ENCODE measurements around the gene SLC8A1.

Gene SLC8A1

DNA sequence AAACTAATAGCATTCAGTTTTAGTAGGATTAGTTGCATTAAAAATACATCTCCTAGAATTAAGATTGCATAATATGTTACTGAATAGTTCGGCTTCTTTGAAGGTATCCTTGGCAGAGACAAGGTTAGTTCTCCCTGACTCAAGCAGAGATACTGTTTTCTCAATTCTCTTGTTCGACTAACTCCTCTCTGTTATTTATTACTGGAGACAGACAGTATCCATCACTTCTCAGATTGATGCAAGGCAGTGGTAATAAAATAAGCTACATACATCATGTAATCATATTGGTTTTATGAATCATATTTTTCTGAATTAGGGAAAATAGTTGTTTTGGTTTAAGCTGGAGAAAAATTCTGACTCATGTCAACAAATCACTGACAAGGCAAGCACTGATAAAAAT is 134.8 kb downstream of the SLC8A1 start:
- no peaks in the 10 kb centered on the region for H3K36me3 ChIP-seq
- TF ChIP-seq, protein P1, sequence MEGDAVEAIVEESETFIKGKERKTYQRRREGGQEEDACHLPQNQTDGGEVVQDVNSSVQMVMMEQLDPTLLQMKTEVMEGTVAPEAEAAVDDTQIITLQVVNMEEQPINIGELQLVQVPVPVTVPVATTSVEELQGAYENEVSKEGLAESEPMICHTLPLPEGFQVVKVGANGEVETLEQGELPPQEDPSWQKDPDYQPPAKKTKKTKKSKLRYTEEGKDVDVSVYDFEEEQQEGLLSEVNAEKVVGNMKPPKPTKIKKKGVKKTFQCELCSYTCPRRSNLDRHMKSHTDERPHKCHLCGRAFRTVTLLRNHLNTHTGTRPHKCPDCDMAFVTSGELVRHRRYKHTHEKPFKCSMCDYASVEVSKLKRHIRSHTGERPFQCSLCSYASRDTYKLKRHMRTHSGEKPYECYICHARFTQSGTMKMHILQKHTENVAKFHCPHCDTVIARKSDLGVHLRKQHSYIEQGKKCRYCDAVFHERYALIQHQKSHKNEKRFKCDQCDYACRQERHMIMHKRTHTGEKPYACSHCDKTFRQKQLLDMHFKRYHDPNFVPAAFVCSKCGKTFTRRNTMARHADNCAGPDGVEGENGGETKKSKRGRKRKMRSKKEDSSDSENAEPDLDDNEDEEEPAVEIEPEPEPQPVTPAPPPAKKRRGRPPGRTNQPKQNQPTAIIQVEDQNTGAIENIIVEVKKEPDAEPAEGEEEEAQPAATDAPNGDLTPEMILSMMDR (IDR thresholded peaks at IDR 0.05): no peak

DNA sequence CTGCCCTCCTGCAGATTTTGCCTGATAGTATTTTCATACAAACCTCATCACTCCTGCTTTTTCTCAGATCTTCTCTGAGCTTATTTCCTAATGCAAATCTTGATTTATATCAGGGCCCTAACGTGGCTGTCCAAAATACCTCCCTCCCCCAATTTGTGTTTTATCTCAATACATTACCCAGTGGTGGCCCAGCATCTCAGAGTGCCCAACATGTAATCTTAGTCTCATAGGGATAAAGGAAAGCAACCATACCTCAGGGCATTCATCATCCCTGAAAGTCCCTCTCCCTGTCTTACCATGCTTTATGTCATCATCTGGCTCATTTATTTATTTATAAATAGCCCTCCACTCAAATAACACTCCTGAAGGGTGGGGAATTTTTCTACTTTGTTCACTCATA is 135.3 kb downstream of the SLC8A1 start:
- H3K36me3 ChIP-seq: no peaks in the 10 kb centered on the region
- no peaks in the 10 kb centered on the region for H3K27me3 ChIP-seq
- TF ChIP-seq, protein P1 (IDR thresholded peaks at IDR 0.05): no peak
- H3K9me3 ChIP-seq: no peaks in the 10 kb centered on the region
- H3K4me3 ChIP-seq (ENCODE audit: low read depth in 1 of 2, low read length in 1 of 2): no peak overlapping the region
- H3K4me1 ChIP-seq (ENCODE audit: control insufficient read depth in 1 of 2, insufficient read depth in 1 of 2, low read depth in 1 of 2, low read length in 1 of 2): no peaks in the 10 kb centered on the region
- H3K27ac ChIP-seq: no peak overlapping the region

More for the DNA sequence above, 134.8 kb downstream of the SLC8A1 start:
- Histone ChIP-seq H3K9me3 (no peaks in the 10 kb centered on the region), H3K4me3 (ENCODE audit: low read depth in 1 of 2, low read length in 1 of 2) (no peak overlapping the region), H3K27me3 (no peaks in the 10 kb centered on the region), H3K4me1 (ENCODE audit: control insufficient read depth in 1 of 2, insufficient read depth in 1 of 2, low read depth in 1 of 2, low read length in 1 of 2) (no peaks in the 10 kb centered on the region), H3K27ac (no peak overlapping the region)

DNA sequence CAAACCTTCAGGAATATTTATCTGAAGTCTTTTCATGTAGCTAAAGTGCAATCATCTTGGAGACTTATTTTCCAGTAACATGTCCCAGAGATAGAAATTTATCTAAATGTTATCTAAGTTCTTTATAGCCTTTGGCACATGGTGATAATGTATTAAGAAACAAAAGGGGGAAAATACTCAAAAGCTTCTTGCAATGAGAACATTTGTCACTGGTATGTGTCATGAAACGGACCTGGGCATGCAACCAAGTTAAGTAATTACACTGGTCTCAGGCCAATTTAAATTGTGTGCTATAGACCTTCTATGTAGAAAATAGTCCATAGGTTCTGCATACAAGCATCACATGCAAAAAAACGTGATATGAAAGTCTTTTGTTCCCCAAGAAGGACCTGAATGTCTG is 136.2 kb downstream of the SLC8A1 start:
- Histone ChIP-seq H3K4me1 (ENCODE audit: control insufficient read depth in 1 of 2, insufficient read depth in 1 of 2, low read depth in 1 of 2, low read length in 1 of 2) (no peaks in the 10 kb centered on the region), H3K4me3 (ENCODE audit: low read depth in 1 of 2, low read length in 1 of 2) (no peak overlapping the region), H3K27ac (no peak overlapping the region), H3K36me3 (no peaks in the 10 kb centered on the region), H3K9me3 (no peaks in the 10 kb centered on the region), H3K27me3 (no peaks in the 10 kb centered on the region)
- TF ChIP-seq, protein P1 (IDR thresholded peaks at IDR 0.05): no peak

DNA sequence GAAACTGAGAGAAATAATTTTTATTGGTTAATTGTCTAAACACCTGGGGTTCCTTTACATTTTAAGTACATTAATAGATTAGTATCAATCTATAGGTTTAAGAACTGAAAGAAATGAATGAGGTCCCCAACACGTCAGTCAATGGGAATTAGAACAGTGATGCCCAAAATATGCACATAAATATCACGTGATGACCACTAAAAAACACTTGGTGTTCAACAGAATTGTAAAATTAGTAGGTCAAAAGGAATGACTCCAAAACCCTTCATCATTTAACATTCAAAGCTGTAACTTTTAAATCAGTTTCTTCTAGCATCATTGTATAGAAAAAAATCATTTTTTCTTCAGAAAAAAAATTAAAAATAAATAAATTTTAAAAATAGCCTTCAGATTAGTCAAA is 140.9 kb downstream of the SLC8A1 start:
- TF ChIP-seq, protein P1 (IDR thresholded peaks at IDR 0.05): no peak
- H3K36me3 ChIP-seq: no peaks in the 10 kb centered on the region

DNA sequence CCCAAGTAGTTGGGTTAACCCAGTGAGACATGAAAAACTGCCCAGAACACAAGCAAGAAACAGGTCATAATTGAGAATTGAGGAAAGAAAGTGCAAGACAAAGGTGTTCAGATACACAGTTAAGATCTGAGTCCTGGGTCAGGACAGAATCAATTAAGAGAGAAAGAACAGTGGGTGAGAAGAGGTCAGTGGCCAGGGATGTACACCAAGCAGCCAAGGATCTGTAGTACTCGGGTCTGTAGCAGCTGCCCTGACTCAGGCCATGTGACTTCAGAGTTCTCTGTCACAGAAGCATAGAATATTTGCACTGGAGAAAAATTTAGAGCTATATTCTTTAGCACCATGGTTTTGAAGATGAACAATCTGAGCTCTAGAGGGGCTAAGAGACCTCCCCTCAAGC is 141.6 kb downstream of the SLC8A1 start:
- no peaks in the 10 kb centered on the region for H3K4me1 ChIP-seq (ENCODE audit: control insufficient read depth in 1 of 2, insufficient read depth in 1 of 2, low read depth in 1 of 2, low read length in 1 of 2)
- H3K4me3 ChIP-seq (ENCODE audit: low read depth in 1 of 2, low read length in 1 of 2): no peak overlapping the region

More for the DNA sequence above, 140.9 kb downstream of the SLC8A1 start:
- H3K27me3 ChIP-seq: no peaks in the 10 kb centered on the region
- no peaks in the 10 kb centered on the region for H3K4me1 ChIP-seq (ENCODE audit: control insufficient read depth in 1 of 2, insufficient read depth in 1 of 2, low read depth in 1 of 2, low read length in 1 of 2)
- H3K27ac ChIP-seq: no peak overlapping the region
- no peaks in the 10 kb centered on the region for H3K9me3 ChIP-seq
- no peak overlapping the region for H3K4me3 ChIP-seq (ENCODE audit: low read depth in 1 of 2, low read length in 1 of 2)

More for the DNA sequence above, 141.6 kb downstream of the SLC8A1 start:
- no peaks in the 10 kb centered on the region for H3K27me3 ChIP-seq
- H3K27ac ChIP-seq: no peak overlapping the region
- TF ChIP-seq, protein P1 (IDR thresholded peaks at IDR 0.05): no peak
- H3K9me3 ChIP-seq: no peaks in the 10 kb centered on the region
- no peaks in the 10 kb centered on the region for H3K36me3 ChIP-seq
